Aortic smooth muscle cell (primary cell): ENCODE measurements around the gene CRIM1. TPM values are rescaled to one million over a fixed set of nuclear protein-coding genes. Genes with fewer than 3 reads are reported as not detected.

ENCODE experiments used
- total RNA-seq: library from RNA; depleted of rRNA; stranded (reverse); fragments of >200 nt; gene quantifications from 2 replicates; pipeline ENCODE4 v1.2.3, GENCODE V29; 2014

Gene CRIM1
- 243 and 260 TPM in 2 replicates for total RNA-seq

GRCh38 chr2:36355151-36355889 is at the start of gene CRIM1:
CRIM1 (plus strand) TSS chr2:36355778; CDS start chr2:36356293, 515 bp downstream.

GRCh38 chr2:36597532-36598377 is 242.2 kb downstream of the CRIM1 start, which contains the start of gene FEZ2:
FEZ2 (minus strand) TSS chr2:36598168; CDS start chr2:36598142, 26 bp downstream.

Other genes starting within 250 kb of the CRIM1 start
- gene FEZ2, start 242.4 kb downstream of the CRIM1 start, total RNA-seq, result 49.1 and 57.1 TPM in 2 replicates